Chondrocyte (in vitro differentiated cells): ENCODE results near the gene ADCY1. TPM values are rescaled to one million over a fixed set of nuclear protein-coding genes. Genes with fewer than 3 reads are reported as not detected.
"Not testable (repeated sequence)": the region's sequence is repeated elsewhere in the genome, so short reads cannot be mapped to it uniquely, and the experiment has no call there.

ENCODE experiments used
- DNase-seq: peaks from one replicate; pipeline ENCODE4 v3.0.0; 2021; ENCODE audit warnings: mixed read lengths, low spot score
- H3K27ac Mint-ChIP-seq: one replicate; pipeline ENCODE4 v1.8.0; 2021; ENCODE audit warnings: mild to moderate bottlenecking, moderate library complexity, mixed read lengths; ENCODE audit not compliant: unreplicated experiment
- H3K27me3 Mint-ChIP-seq: 2 replicates; pipeline ENCODE4 v1.8.0; 2021; ENCODE audit warnings: low read depth, mixed read lengths
- H3K36me3 Mint-ChIP-seq: 2 replicates; pipeline ENCODE4 v1.8.0; 2021; ENCODE audit warnings: low read depth, mixed read lengths
- H3K4me1 Mint-ChIP-seq: 2 replicates; pipeline ENCODE4 v1.8.0; 2021; ENCODE audit warnings: low read depth, mild to moderate bottlenecking, mixed read lengths
- H3K4me3 Mint-ChIP-seq: one replicate; pipeline ENCODE4 v1.8.0; 2021; ENCODE audit warnings: mild to moderate bottlenecking, moderate library complexity, mixed read lengths; ENCODE audit not compliant: unreplicated experiment
- H3K9me3 Mint-ChIP-seq: 2 replicates; pipeline ENCODE4 v1.8.0; 2021; ENCODE audit warnings: low read depth, mixed read lengths
- CTCF ChIP-seq: fragments of 200-600 bp; sonication (generic); IDR thresholded peaks from 2 replicates; pipeline ENCODE4 v1.5.0; 2021; ENCODE audit warnings: antibody characterized with exemption, mild to moderate bottlenecking, moderate library complexity
- total RNA-seq: library from RNA; stranded (reverse); gene quantifications from 3 replicates; pipeline ENCODE4 v1.2.1, GENCODE V29; 2021

ADCY1 gene
- total RNA-seq, 1 donor from 2014 or later: 0.50 TPM

- Mint-ChIP-seq H3K27me3 (no peaks in the 10 kb centered on the region), H3K9me3 (no peaks in the 10 kb centered on the region), H3K4me3 (no peak overlapping the region), H3K27ac (no peak overlapping the region), H3K36me3 (peaks cover 3% of the 10 kb centered on the region), H3K4me1 (no peaks in the 10 kb centered on the region)
- no peak for TF ChIP-seq CTCF
- DNase-seq: peak; percentile 77
Measured at GRCh38 chr7:45717537-45718235, 143.5 kb downstream of the ADCY1 start.

DNA sequence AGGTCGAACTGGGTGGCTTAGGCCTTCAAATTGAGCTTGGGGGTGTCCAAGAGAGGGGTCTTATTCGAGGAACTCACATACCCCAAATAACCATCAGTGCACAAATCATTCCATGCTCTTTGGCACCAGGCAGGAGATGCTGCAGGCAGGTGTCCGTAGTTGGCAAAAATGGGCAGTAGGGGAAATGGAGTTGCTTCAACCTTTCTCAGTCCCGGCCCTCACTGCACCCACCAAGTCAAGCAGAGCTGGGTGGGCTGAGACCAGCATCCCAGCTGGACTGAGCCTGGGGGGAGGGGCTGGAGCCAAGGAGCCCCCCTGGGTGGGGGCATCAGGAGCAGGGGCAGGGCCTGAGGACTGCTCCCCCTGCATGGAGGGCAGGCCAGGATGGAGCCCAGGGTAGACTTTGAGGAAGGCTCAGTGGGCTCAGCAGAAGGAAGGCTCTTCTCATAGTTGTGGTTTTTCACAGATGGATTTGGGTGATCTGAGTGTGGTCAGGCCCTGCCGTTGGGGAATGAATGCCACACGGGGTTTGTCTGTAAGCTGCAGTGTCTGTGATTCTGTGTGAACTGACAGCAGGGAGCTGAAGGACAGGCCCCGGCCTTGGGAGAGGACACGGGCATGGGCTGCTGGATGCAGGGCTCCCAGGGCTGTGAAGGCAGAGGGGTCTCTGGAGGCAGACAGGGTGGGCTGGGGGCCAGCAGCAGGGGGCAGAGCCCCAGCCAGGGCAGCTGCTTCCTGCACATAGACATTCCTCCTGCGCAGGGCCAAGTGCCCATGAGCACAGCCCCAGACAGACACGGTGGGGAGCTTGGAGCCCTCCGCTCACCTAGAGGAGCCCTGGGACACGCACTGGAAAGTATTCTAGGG lies 144.5 kb downstream of the ADCY1 start:
- Mint-ChIP-seq H3K9me3 (no peaks in the 10 kb centered on the region), H3K36me3 (peaks cover 9% of the 10 kb centered on the region), H3K27ac (no peak overlapping the region), H3K27me3 (no peaks in the 10 kb centered on the region), H3K4me3 (no peak overlapping the region), H3K4me1 (no peaks in the 10 kb centered on the region)
- DNase-seq: no peak
- no peak for TF ChIP-seq CTCF

DNA sequence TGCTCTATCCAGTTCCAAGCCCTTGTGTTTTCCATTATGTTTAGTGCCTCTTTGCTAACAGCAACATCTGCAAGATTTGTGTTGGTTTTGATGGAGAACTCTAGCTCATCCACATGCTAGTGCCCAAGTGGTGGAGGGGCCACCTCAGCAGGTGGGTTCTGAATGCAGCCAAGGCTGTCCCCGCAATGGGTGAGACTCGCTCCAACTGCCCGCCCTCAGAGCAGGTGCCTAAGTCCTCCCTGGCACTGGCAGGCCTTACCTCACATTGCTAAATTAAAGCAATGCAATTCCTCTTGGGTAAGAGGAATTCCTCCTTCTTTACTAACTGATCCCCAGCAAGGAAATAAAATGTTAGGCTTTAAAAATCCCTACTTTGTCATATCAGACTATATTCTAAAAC lies 146.8 kb downstream of the ADCY1 start:
- no peak for DNase-seq
- H3K27ac Mint-ChIP-seq: no peak overlapping the region
- H3K9me3 Mint-ChIP-seq: no peaks in the 10 kb centered on the region
- peaks cover 27% of the 10 kb centered on the region for H3K36me3 Mint-ChIP-seq
- no peak overlapping the region for H3K4me3 Mint-ChIP-seq
- H3K27me3 Mint-ChIP-seq: no peaks in the 10 kb centered on the region
- TF ChIP-seq CTCF: no peak
- no peaks in the 10 kb centered on the region for H3K4me1 Mint-ChIP-seq

DNA sequence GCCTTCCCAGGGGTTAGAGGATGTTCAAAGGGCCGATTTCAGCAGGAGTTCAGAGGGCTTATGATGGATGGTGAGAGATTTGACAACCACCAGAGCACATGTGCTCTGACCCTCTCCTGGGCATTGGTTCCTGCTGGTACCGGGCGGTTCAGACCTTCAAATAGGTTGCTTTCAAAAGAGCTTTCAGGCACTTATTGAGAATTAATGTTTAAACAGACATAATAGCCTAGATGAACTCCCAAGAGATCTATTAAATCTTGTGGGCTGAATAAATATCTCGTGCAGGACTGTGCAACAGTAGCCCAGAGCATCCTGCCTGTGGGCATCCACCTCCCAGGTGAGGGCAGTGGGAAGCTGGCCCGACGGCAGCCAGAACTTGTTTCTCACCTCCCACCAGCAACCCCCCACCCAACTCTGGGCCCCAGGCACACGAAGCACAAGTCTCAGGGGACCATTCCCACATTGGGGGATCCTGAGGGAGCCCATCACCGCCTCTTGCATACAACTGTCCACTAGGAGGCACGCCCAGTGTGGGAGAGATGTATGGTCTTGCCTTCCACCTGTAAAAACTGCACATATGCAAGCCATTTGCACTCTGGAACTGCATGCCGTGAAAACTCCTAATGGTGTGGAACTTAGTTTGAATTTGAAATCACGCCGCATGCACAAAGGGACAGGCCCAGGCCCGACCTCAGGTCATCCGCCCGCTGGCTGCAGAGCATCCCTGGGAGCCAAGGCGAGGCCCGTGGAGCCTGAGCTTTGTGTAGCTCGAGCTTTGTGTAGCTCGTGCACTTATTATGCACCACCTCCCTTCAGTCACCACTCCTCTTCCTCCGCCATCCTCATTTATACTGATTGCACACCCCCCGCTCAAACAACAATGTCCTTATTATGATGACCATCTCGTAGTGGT lies 147.8 kb downstream of the ADCY1 start:
- H3K27ac Mint-ChIP-seq: no peak overlapping the region
- H3K9me3 Mint-ChIP-seq: no peaks in the 10 kb centered on the region
- peak; percentile 61 for DNase-seq
- no peaks in the 10 kb centered on the region for H3K27me3 Mint-ChIP-seq
- TF ChIP-seq CTCF: peak; percentile 22
- no peak overlapping the region for H3K4me3 Mint-ChIP-seq
- no peaks in the 10 kb centered on the region for H3K4me1 Mint-ChIP-seq
- peaks cover 32% of the 10 kb centered on the region for H3K36me3 Mint-ChIP-seq

- not testable (repeated sequence) for H3K27ac Mint-ChIP-seq, H3K9me3 Mint-ChIP-seq, DNase-seq, H3K4me3 Mint-ChIP-seq, H3K27me3 Mint-ChIP-seq, H3K4me1 Mint-ChIP-seq
- H3K36me3 Mint-ChIP-seq: peaks cover 39% of the 10 kb centered on the region
Measured at GRCh38 chr7:45725231-45725630, 151.1 kb downstream of the ADCY1 start.
